Endometrial microvascular endothelial cells (primary cell): ENCODE results near the gene THY1. TPM values are rescaled to one million over a fixed set of nuclear protein-coding genes. Genes with fewer than 3 reads are reported as not detected.
"Not testable (repeated sequence)": the region's sequence is repeated elsewhere in the genome, so short reads cannot be mapped to it uniquely, and the experiment has no call there.

Experiments used
- in situ Hi-C: cut with HindIII; loops from 2 replicates; pipeline ENCODE4 v1.10.0; 2017; ENCODE audit warnings: low sequenced_read_pairs, low pct_unique_long_range_greater_than_20kb; ENCODE audit errors: inconsistent ontology term
- total RNA-seq: library from RNA; depleted of rRNA; stranded (reverse); fragments of >200 nt; gene quantifications from one replicate; pipeline ENCODE4 v1.2.3, GENCODE V29; 2015; ENCODE audit errors: inconsistent ontology term

Gene THY1
- total RNA-seq, 1 donor from 2014 or later: 9.6 TPM

- in situ Hi-C loops: no loop called here
Measured at GRCh38 chr11:119421941-119422808, 797 bp downstream of the THY1 start.

- in situ Hi-C loops: no loop called here
Measured at GRCh38 chr11:119421351-119421750, 1.6 kb downstream of the THY1 start.

GRCh38 chr11:119420631-119421030 is 2.3 kb downstream of the THY1 start:
- in situ Hi-C loops: no loop called here

- in situ Hi-C loops: no loop called here
Measured at GRCh38 chr11:119419834-119420492, 3.0 kb downstream of the THY1 start.

- in situ Hi-C loops: no loop called here
Measured at GRCh38 chr11:119419246-119419645, 3.7 kb downstream of the THY1 start.

- in situ Hi-C loops: no loop called here
Measured at GRCh38 chr11:119418759-119419158, 4.2 kb downstream of the THY1 start.

- in situ Hi-C loops: no loop called here
Measured at GRCh38 chr11:119417726-119418540, 5.0 kb downstream of the THY1 start.

- in situ Hi-C loops: no loop called here
Measured at GRCh38 chr11:119416606-119417580, 6.1 kb downstream of the THY1 start.

GRCh38 chr11:119415966-119416365 is 7.0 kb downstream of the THY1 start:
- in situ Hi-C loops: no loop called here

GRCh38 chr11:119415517-119415916 is 7.5 kb downstream of the THY1 start:
- in situ Hi-C loops: no loop called here

- in situ Hi-C loops: no loop called here
Measured at GRCh38 chr11:119414734-119415133, 8.2 kb downstream of the THY1 start.

GRCh38 chr11:119414321-119414720 is 8.7 kb downstream of the THY1 start:
- in situ Hi-C loops: no loop called here

GRCh38 chr11:119412072-119412471 is 10.9 kb downstream of the THY1 start:
- in situ Hi-C loops: no loop called here

GRCh38 chr11:119410501-119410900 is 12.5 kb downstream of the THY1 start:
- in situ Hi-C loops: no loop called here

- in situ Hi-C loops: no loop called here
Measured at GRCh38 chr11:119409731-119410130, 13.2 kb downstream of the THY1 start.

GRCh38 chr11:119406005-119406404 is 17.0 kb downstream of the THY1 start:
- in situ Hi-C loops: no loop called here

- in situ Hi-C loops: not testable (repeated sequence)
Measured at GRCh38 chr11:119405448-119405847, 17.5 kb downstream of the THY1 start.

GRCh38 chr11:119404872-119405271 is 18.1 kb downstream of the THY1 start:
- in situ Hi-C loops: no loop called here
